Vagina (tissue), 2 donors: ENCODE results near the gene HADHB. TPM values are rescaled to one million over a fixed set of nuclear protein-coding genes. Genes with fewer than 3 reads are reported as not detected.

ENCODE experiments used
- DNase-seq, 2 donors: peaks; one replicate each; pipeline ENCODE4 v3.0.0-alpha.2; 2017; ENCODE audit errors: extremely low spot score in 2 of 2
- H3K27ac ChIP-seq: fragments of 200-600 bp; sonication (generic); one replicate; pipeline ENCODE4 v1.5.1; 2019
- H3K27me3 ChIP-seq: fragments of 200-600 bp; sonication (generic); one replicate; pipeline ENCODE4 v1.5.1; 2019
- H3K36me3 ChIP-seq, 2 donors: fragments of 200-600 bp; sonication (generic); one replicate each; pipeline ENCODE4 v1.5.1; 2017 to 2019
- H3K4me1 ChIP-seq: fragments of 200-600 bp; sonication (generic); one replicate; pipeline ENCODE4 v1.5.1; 2019
- H3K4me3 ChIP-seq, 2 donors: fragments of 200-600 bp; sonication (generic); 1 replicate in 1 of 2; 2 replicates in 1 of 2; pipeline ENCODE4 v1.5.1; 2016 to 2019
- H3K9me3 ChIP-seq: fragments of 200-600 bp; sonication (generic); one replicate; pipeline ENCODE4 v1.5.1; 2019
- CTCF ChIP-seq, 3 experiments: fragments of 450-650 bp in 2 of 3; fragments of 200-600 bp in 1 of 3; sonication (generic) in 1 of 3; IDR thresholded peaks; one replicate each; pipeline ENCODE4 v1.5.1; 2017 to 2019; ENCODE audit warnings: antibody characterized with exemption in 3 of 3, mild to moderate bottlenecking in 2 of 3, moderate library complexity in 2 of 3
- POLR2A ChIP-seq, 2 donors: fragments of 450-650 bp; IDR thresholded peaks; one replicate each; pipeline ENCODE4 v1.6.1; 2017; ENCODE audit warnings: antibody characterized with exemption in 2 of 2, mild to moderate bottlenecking in 2 of 2, moderate library complexity in 2 of 2
- POLR2AphosphoS5 ChIP-seq, 2 donors: sonication (generic); formaldehyde crosslinking; IDR thresholded peaks; one replicate each; pipeline ENCODE4 v1.9.0; 2017; ENCODE audit warnings: antibody characterized with exemption in 2 of 2, mild to moderate bottlenecking in 2 of 2, low read depth in 1 of 2; ENCODE audit not compliant: insufficient read depth in 1 of 2
- intact Hi-C: fragments of 100-400 bp; cut with DNase I; formaldehyde crosslinking; loops from one replicate; pipeline ENCODE4 v1.15.1; 2023
- total RNA-seq: library from RNA; depleted of rRNA; stranded (reverse); fragments of >200 nt; gene quantifications from one replicate; pipeline ENCODE4 v1.2.3, GENCODE V29; 2016

The HADHB gene
- total RNA-seq, 1 donor from 2014 or later: 127 TPM

- H3K27me3 ChIP-seq: no peaks in the 10 kb centered on the region
- H3K27ac ChIP-seq: no peak overlapping the region
- no peaks in the 10 kb centered on the region for H3K9me3 ChIP-seq
- no peaks in the 10 kb centered on the region for H3K36me3 ChIP-seq
- no peak for DNase-seq
- intact Hi-C loops: no loop called here
- H3K4me1 ChIP-seq: no peaks in the 10 kb centered on the region
- H3K4me3 ChIP-seq: no peak overlapping the region
- TF ChIP-seq POLR2AphosphoS5 (IDR thresholded peaks at IDR 0.05; ENCODE audit: insufficient read depth in 1 of 2, low read depth in 1 of 2) (no peak), CTCF (IDR thresholded peaks at IDR 0.05) (no peak), POLR2A (IDR thresholded peaks at IDR 0.05) (no peak)
Observed at GRCh38 chr2:26309921-26310320, 65.2 kb downstream of the HADHB start.

- DNase-seq: no peak
Observed at GRCh38 chr2:26312471-26312870, 67.7 kb downstream of the HADHB start.

GRCh38 chr2:26313446-26313845, 68.7 kb downstream of the HADHB start:
- TF ChIP-seq POLR2A (IDR thresholded peaks at IDR 0.05) (no peak), POLR2AphosphoS5 (IDR thresholded peaks at IDR 0.05; ENCODE audit: insufficient read depth in 1 of 2, low read depth in 1 of 2) (no peak), CTCF (IDR thresholded peaks at IDR 0.05) (no peak)
- intact Hi-C loops: no loop called here
- no peaks in the 10 kb centered on the region for H3K36me3 ChIP-seq

More at GRCh38 chr2:26312471-26312870, 67.7 kb downstream of the HADHB start:
- Histone ChIP-seq H3K4me1 (no peaks in the 10 kb centered on the region), H3K27ac (no peak overlapping the region), H3K4me3 (no peak overlapping the region), H3K9me3 (no peaks in the 10 kb centered on the region), H3K27me3 (no peaks in the 10 kb centered on the region), H3K36me3 (no peaks in the 10 kb centered on the region)
- intact Hi-C loops: no loop called here
- TF ChIP-seq POLR2A (IDR thresholded peaks at IDR 0.05): no peak
- TF ChIP-seq POLR2AphosphoS5 (IDR thresholded peaks at IDR 0.05; ENCODE audit: insufficient read depth in 1 of 2, low read depth in 1 of 2): no peak
- no peak for TF ChIP-seq CTCF (IDR thresholded peaks at IDR 0.05)

GRCh38 chr2:26314243-26314642, 69.5 kb downstream of the HADHB start:
- intact Hi-C loops: no loop called here
- Histone ChIP-seq H3K27me3 (no peaks in the 10 kb centered on the region), H3K36me3 (no peaks in the 10 kb centered on the region), H3K4me3 (no peak overlapping the region), H3K4me1 (no peaks in the 10 kb centered on the region), H3K27ac (no peak overlapping the region), H3K9me3 (no peaks in the 10 kb centered on the region)
- DNase-seq: no peak
- TF ChIP-seq POLR2A (IDR thresholded peaks at IDR 0.05) (no peak), POLR2AphosphoS5 (IDR thresholded peaks at IDR 0.05; ENCODE audit: insufficient read depth in 1 of 2, low read depth in 1 of 2) (no peak), CTCF (IDR thresholded peaks at IDR 0.05) (no peak)

More at GRCh38 chr2:26313446-26313845, 68.7 kb downstream of the HADHB start:
- Histone ChIP-seq H3K4me1 (no peaks in the 10 kb centered on the region), H3K27me3 (no peaks in the 10 kb centered on the region), H3K4me3 (no peak overlapping the region), H3K27ac (no peak overlapping the region), H3K9me3 (no peaks in the 10 kb centered on the region)
- no peak for DNase-seq

- no peak overlapping the region for H3K4me3 ChIP-seq
- H3K27me3 ChIP-seq: no peaks in the 10 kb centered on the region
- DNase-seq: no peak
- no peak overlapping the region for H3K27ac ChIP-seq
- H3K9me3 ChIP-seq: no peaks in the 10 kb centered on the region
- H3K4me1 ChIP-seq: no peaks in the 10 kb centered on the region
- TF ChIP-seq POLR2AphosphoS5 (IDR thresholded peaks at IDR 0.05; ENCODE audit: insufficient read depth in 1 of 2, low read depth in 1 of 2) (no peak), CTCF (IDR thresholded peaks at IDR 0.05) (no peak), POLR2A (IDR thresholded peaks at IDR 0.05) (no peak)
- intact Hi-C loops: no loop called here
- H3K36me3 ChIP-seq: no peaks in the 10 kb centered on the region
Observed at GRCh38 chr2:26316041-26316440, 71.3 kb downstream of the HADHB start.
